Sigmoid colon (tissue), 7 donors: Measurements from ENCODE around the gene TP53BP2. TPM values are rescaled to one million over a fixed set of nuclear protein-coding genes. Genes with fewer than 3 reads are reported as not detected.
"Not testable (repeated sequence)": the region's sequence is repeated elsewhere in the genome, so short reads cannot be mapped to it uniquely, and the experiment has no call there.

Experiments
- DNase-seq: peaks from one replicate; pipeline ENCODE4 v3.0.0-alpha.2; 2019
- H3K27ac ChIP-seq, 4 donors: fragments of 200-600 bp; sonication (generic); one replicate each; pipeline ENCODE4 v1.5.1; 2016 to 2019; ENCODE audit warnings: mild to moderate bottlenecking in 1 of 4
- H3K27me3 ChIP-seq, 3 donors: fragments of 200-600 bp; sonication (generic); one replicate each; pipeline ENCODE4 v1.5.1; 2019; ENCODE audit warnings: mild to moderate bottlenecking in 1 of 3
- H3K36me3 ChIP-seq, 4 donors: fragments of 200-600 bp; sonication (generic); one replicate each; pipeline ENCODE4 v1.5.1; 2016 to 2019
- H3K4me1 ChIP-seq, 4 donors: fragments of 200-600 bp; sonication (generic); one replicate each; pipeline ENCODE4 v1.5.1; 2017 to 2019
- H3K4me3 ChIP-seq, 4 donors: fragments of 200-600 bp; sonication (generic); one replicate each; pipeline ENCODE4 v1.5.1; 2017 to 2019; ENCODE audit warnings: mild to moderate bottlenecking in 2 of 4, moderate library complexity in 1 of 4
- H3K9me3 ChIP-seq, 4 donors: fragments of 200-600 bp in 3 of 4; sonication (generic) in 3 of 4; one replicate each; pipeline versions ENCODE4 v1.5.1 to v1.6.1; 2013 to 2019
- CTCF ChIP-seq, 4 experiments: fragments of 450-650 bp in 3 of 4; fragments of 200-600 bp in 1 of 4; IDR thresholded peaks; one replicate each; pipeline ENCODE4 v1.5.1; 2016 to 2019; ENCODE audit warnings: antibody characterized with exemption in 4 of 4, mild to moderate bottlenecking in 3 of 4, moderate library complexity in 2 of 4
- EP300 ChIP-seq, 4 donors: sonication (generic); formaldehyde crosslinking; IDR thresholded peaks; one replicate each; pipeline ENCODE4 v1.6.1; 2017; ENCODE audit warnings: antibody characterized with exemption in 4 of 4
- POLR2A ChIP-seq, 2 donors: fragments of 450-650 bp; IDR thresholded peaks; one replicate each; pipeline ENCODE4 v1.6.1; 2016; ENCODE audit warnings: antibody characterized with exemption in 2 of 2, mild to moderate bottlenecking in 2 of 2, moderate library complexity in 2 of 2
- POLR2AphosphoS5 ChIP-seq, 4 donors: sonication (generic); formaldehyde crosslinking; IDR thresholded peaks; one replicate each; pipeline ENCODE4 v1.6.1; 2017; ENCODE audit warnings: antibody characterized with exemption in 4 of 4
- WGBS, 2 donors: extraction: QIAGEN DNeasy Blood & Tissue Kit; methylation state at CpG; one replicate each; pipeline ENCODE4 v1.1.7; 2013; 5-methylcytosine and 5-hydroxymethylcytosine counted together
- intact Hi-C: fragments of 100-400 bp; cut with DNase I; formaldehyde crosslinking; loops from one replicate; pipeline ENCODE4 v1.15.1; 2023
- polyA plus RNA-seq, 3 donors: library from polyadenylated mRNA; stranded (reverse); fragments of 200-250 nt; gene quantifications; one replicate each; pipeline ENCODE4 v1.2.3, GENCODE V29; 2013
- total RNA-seq, 4 donors: library from RNA; depleted of rRNA; stranded (reverse); fragments of >200 nt; gene quantifications; one replicate each; pipeline ENCODE4 v1.1.0, GENCODE V29; 2016
- donor health status: healthy with polysubstance abuse.
- donor health status: Bipolar disorder and iron deficiency.
- donor health status: healthy.

TP53BP2 gene
- total and polyA plus RNA-seq, 7 donors = 10.2 to 28.5 (median 24.6) TPM

GRCh38 chr1:223742856-223743517 lies 102.8 kb downstream of the TP53BP2 start:
- H3K4me1 ChIP-seq = peaks cover 0 to 26% (median 24%) of the 10 kb centered on the region in 4 donors

GRCh38 chr1:223741861-223742260 lies 103.9 kb downstream of the TP53BP2 start:
- H3K36me3 ChIP-seq = peaks cover 0 to 41% (median 22%) of the 10 kb centered on the region in 4 donors
- intact Hi-C loops = no loop called here
- no peak for TF ChIP-seq EP300 (IDR thresholded peaks at IDR 0.05)
- TF ChIP-seq CTCF (IDR thresholded peaks at IDR 0.05) = no peak
- TF ChIP-seq POLR2AphosphoS5 (IDR thresholded peaks at IDR 0.05) = no peak
- no peak for TF ChIP-seq POLR2A (IDR thresholded peaks at IDR 0.05)
- no peak overlapping the region for H3K4me3 ChIP-seq
- 95 to 96% methylated on average over 6 of the region's 6 CpGs for WGBS, 2 donors
- peaks cover 0 to 30% (median 27%) of the 10 kb centered on the region in 4 donors for H3K4me1 ChIP-seq
- H3K27me3 ChIP-seq = no peaks in the 10 kb centered on the region
- DNase-seq = no peak
- H3K9me3 ChIP-seq = no peaks in the 10 kb centered on the region
- H3K27ac ChIP-seq = peak overlapping the region in 1 of 4 donors; percentile 2

More at GRCh38 chr1:223742856-223743517, 102.8 kb downstream of the TP53BP2 start:
- H3K27ac ChIP-seq = peak overlapping the region in 1 of 4 donors; percentile 9
- no peaks in the 10 kb centered on the region for H3K27me3 ChIP-seq
- no peak for DNase-seq
- 80 to 84% methylated on average over 9 of the region's 9 CpGs for WGBS, 2 donors
- peaks cover 0 to 48% (median 24%) of the 10 kb centered on the region in 4 donors for H3K36me3 ChIP-seq
- no peak overlapping the region for H3K4me3 ChIP-seq
- intact Hi-C loops = no loop called here
- H3K9me3 ChIP-seq = no peaks in the 10 kb centered on the region
- no peak for TF ChIP-seq POLR2A (IDR thresholded peaks at IDR 0.05)
- TF ChIP-seq POLR2AphosphoS5 (IDR thresholded peaks at IDR 0.05) = no peak
- no peak for TF ChIP-seq EP300 (IDR thresholded peaks at IDR 0.05)
- TF ChIP-seq CTCF (IDR thresholded peaks at IDR 0.05) = no peak

GRCh38 chr1:223740038-223740736 lies 105.6 kb downstream of the TP53BP2 start:
- H3K4me3 ChIP-seq, H3K9me3 ChIP-seq, DNase-seq, intact Hi-C loops, H3K27me3 ChIP-seq: not testable (repeated sequence)
- H3K27ac ChIP-seq = peak overlapping the region; percentile 3 to 68 (median 54)
- H3K4me1 ChIP-seq = peaks cover 0 to 30% (median 27%) of the 10 kb centered on the region in 4 donors
- WGBS, 2 donors = 28 to 72% methylated on average over 10 of the region's 10 CpGs
- H3K36me3 ChIP-seq = peaks cover 0 to 25% (median 9%) of the 10 kb centered on the region in 4 donors

GRCh38 chr1:223739366-223740037 lies 106.2 kb downstream of the TP53BP2 start:
- Histone ChIP-seq H3K4me3 (no peak overlapping the region), H3K27ac (peak overlapping the region; percentile 24 to 68 (median 54)), H3K36me3 (peaks cover 0 to 18% (median 3%) of the 10 kb centered on the region in 4 donors), H3K4me1 (peaks cover 0 to 30% (median 27%) of the 10 kb centered on the region in 4 donors), H3K27me3 (no peaks in the 10 kb centered on the region), H3K9me3 (no peaks in the 10 kb centered on the region)
- intact Hi-C loops = no loop called here
- peak in 1 of 4 donors; percentile 23 for TF ChIP-seq POLR2AphosphoS5 (IDR thresholded peaks at IDR 0.05)
- TF ChIP-seq EP300 (IDR thresholded peaks at IDR 0.05) = no peak
- TF ChIP-seq POLR2A (IDR thresholded peaks at IDR 0.05) = no peak
- TF ChIP-seq CTCF (IDR thresholded peaks at IDR 0.05) = no peak
- 24 to 68% methylated on average over 7 of the region's 7 CpGs for WGBS, 2 donors
- DNase-seq = no peak
